ENCODE results near the gene SLC3A2.

- TF ChIP-seq CTCF (IDR thresholded peaks at IDR 0.05; ENCODE audit: low read depth, low read length) = no peak
- TF ChIP-seq POLR2A (IDR thresholded peaks at IDR 0.05; ENCODE audit: extremely low read depth, insufficient read length) = no peak
Observed at GRCh38 chr11:62863687-62864335, 16.9 kb upstream of the SLC3A2 start.

All from NB4 (cell line).